Osteoblast (primary cell): ENCODE measurements around the gene THSD7A. TPM values are rescaled to one million over a fixed set of nuclear protein-coding genes. Genes with fewer than 3 reads are reported as not detected.

Source experiments
- DNase-seq: peaks from one replicate; pipeline ENCODE4 v3.0.0; 2011; ENCODE audit warnings: low spot score, mixed read lengths; ENCODE audit not compliant: insufficient read length; ENCODE audit errors: missing footprints
- H2AFZ ChIP-seq: 2 replicates; pipeline ENCODE4 v1.6.0; 2011; ENCODE audit warnings: mild to moderate bottlenecking, low read length
- H3K27ac ChIP-seq: 2 replicates; pipeline ENCODE4 v1.5.1; 2011; ENCODE audit warnings: mild to moderate bottlenecking, low read depth, low read length, moderate library complexity
- H3K27me3 ChIP-seq: 2 replicates; pipeline ENCODE4 v1.6.0; 2012; ENCODE audit warnings: mild to moderate bottlenecking, control low read depth, inconsistent platforms, low read length, moderate library complexity; ENCODE audit not compliant: insufficient read depth
- H3K36me3 ChIP-seq: 2 replicates; pipeline ENCODE4 v1.5.1; 2011; ENCODE audit warnings: mild to moderate bottlenecking, low read length, control low read depth, moderate library complexity; ENCODE audit not compliant: insufficient read depth
- H3K4me1 ChIP-seq: 2 replicates; pipeline ENCODE4 v1.5.1; 2011; ENCODE audit warnings: mild to moderate bottlenecking, low read length, control low read depth, moderate library complexity; ENCODE audit not compliant: insufficient read depth
- H3K4me2 ChIP-seq: 2 replicates; pipeline ENCODE4 v1.6.0; 2011; ENCODE audit warnings: mild to moderate bottlenecking, low read length; ENCODE audit not compliant: insufficient read depth
- H3K4me3 ChIP-seq: fragments of 200-600 bp; sonication (generic); 3 replicates; pipeline ENCODE4 v1.5.1; 2012; ENCODE audit warnings: mild to moderate bottlenecking, low read length, inconsistent platforms; ENCODE audit not compliant: insufficient read depth
- H3K79me2 ChIP-seq: 2 replicates; pipeline ENCODE4 v1.6.0; 2012; ENCODE audit warnings: mild to moderate bottlenecking, low read length, control low read depth, inconsistent platforms; ENCODE audit not compliant: insufficient read depth
- H3K9me3 ChIP-seq: 2 replicates; pipeline ENCODE4 v1.5.1; 2011; ENCODE audit warnings: low read depth, low read length, control low read depth
- H4K20me1 ChIP-seq: 2 replicates; pipeline ENCODE4 v1.6.0; 2012; ENCODE audit warnings: mild to moderate bottlenecking, low read length, control low read depth; ENCODE audit not compliant: insufficient read depth
- total RNA-seq: library from RNA; depleted of rRNA; stranded (reverse); fragments of >200 nt; gene quantifications from 2 replicates; pipeline ENCODE4 v1.2.3, GENCODE V29; 2012
- TF ChIP-seq, protein P1 (sequence below): IDR thresholded peaks from 2 replicates; pipeline ENCODE4 v1.5.1; 2011; ENCODE audit warnings: mild to moderate bottlenecking, low read depth, low read length, moderate library complexity; ENCODE audit errors: extremely low read depth

The THSD7A gene
- total RNA-seq, 1 donor, result under 0.01 TPM

DNA sequence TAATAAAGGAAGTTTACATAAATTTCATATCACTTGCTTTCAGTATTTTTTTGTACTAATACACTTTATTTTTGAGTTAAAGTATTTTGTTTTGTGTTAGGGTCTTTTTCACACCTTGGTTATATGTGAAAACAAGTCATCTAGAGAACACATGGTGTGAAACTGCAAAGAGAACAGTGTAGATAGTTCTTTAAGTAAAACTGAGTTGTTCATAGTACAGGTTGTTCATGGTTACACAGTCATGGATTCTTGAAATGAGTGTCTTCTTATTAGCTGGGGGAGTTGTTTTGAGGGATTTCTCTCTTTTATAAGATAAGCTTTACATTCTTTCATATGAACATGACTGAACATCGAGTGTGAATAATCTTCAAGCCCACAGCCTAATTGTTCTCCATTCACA, 244.2 kb downstream of the THSD7A start:
- no peak for DNase-seq
- Histone ChIP-seq H3K27me3 (no peaks in the 10 kb centered on the region), H3K9me3 (no peaks in the 10 kb centered on the region), H3K4me3 (no peak overlapping the region), H3K79me2 (no peaks in the 10 kb centered on the region), H3K27ac (no peak overlapping the region), H3K4me1 (no peaks in the 10 kb centered on the region), H3K4me2 (no peak overlapping the region), H3K36me3 (no peaks in the 10 kb centered on the region), H2AFZ (no peak overlapping the region), H4K20me1 (no peaks in the 10 kb centered on the region)
- TF ChIP-seq, protein P1, sequence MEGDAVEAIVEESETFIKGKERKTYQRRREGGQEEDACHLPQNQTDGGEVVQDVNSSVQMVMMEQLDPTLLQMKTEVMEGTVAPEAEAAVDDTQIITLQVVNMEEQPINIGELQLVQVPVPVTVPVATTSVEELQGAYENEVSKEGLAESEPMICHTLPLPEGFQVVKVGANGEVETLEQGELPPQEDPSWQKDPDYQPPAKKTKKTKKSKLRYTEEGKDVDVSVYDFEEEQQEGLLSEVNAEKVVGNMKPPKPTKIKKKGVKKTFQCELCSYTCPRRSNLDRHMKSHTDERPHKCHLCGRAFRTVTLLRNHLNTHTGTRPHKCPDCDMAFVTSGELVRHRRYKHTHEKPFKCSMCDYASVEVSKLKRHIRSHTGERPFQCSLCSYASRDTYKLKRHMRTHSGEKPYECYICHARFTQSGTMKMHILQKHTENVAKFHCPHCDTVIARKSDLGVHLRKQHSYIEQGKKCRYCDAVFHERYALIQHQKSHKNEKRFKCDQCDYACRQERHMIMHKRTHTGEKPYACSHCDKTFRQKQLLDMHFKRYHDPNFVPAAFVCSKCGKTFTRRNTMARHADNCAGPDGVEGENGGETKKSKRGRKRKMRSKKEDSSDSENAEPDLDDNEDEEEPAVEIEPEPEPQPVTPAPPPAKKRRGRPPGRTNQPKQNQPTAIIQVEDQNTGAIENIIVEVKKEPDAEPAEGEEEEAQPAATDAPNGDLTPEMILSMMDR, result no peak

DNA sequence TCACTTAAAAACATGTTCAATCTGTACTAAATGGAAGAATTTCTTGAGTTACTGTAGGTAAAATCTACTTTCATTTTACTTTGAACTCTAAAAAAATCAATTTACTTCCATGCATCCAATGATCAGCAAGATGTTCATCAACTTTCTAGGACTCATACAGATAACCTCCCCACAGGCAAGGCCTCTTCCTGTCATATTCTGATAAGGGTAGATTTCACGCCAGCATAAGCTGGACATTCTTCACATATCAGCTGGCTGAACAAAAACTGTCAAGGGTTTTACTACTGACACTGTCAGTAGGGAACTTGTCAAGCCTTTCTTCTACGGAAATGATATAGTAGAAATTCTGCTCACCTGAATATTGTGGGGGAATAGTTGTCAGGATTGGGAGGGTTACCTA, 244.9 kb downstream of the THSD7A start:
- H3K9me3 ChIP-seq, result no peaks in the 10 kb centered on the region
- no peaks in the 10 kb centered on the region for H3K27me3 ChIP-seq
- no peaks in the 10 kb centered on the region for H3K79me2 ChIP-seq
- no peak overlapping the region for H2AFZ ChIP-seq
- no peak overlapping the region for H3K4me3 ChIP-seq
- no peaks in the 10 kb centered on the region for H3K4me1 ChIP-seq
- no peaks in the 10 kb centered on the region for H4K20me1 ChIP-seq
- no peaks in the 10 kb centered on the region for H3K36me3 ChIP-seq
- TF ChIP-seq, protein P1, result no peak
- no peak overlapping the region for H3K27ac ChIP-seq
- H3K4me2 ChIP-seq, result no peak overlapping the region
- no peak for DNase-seq

DNA sequence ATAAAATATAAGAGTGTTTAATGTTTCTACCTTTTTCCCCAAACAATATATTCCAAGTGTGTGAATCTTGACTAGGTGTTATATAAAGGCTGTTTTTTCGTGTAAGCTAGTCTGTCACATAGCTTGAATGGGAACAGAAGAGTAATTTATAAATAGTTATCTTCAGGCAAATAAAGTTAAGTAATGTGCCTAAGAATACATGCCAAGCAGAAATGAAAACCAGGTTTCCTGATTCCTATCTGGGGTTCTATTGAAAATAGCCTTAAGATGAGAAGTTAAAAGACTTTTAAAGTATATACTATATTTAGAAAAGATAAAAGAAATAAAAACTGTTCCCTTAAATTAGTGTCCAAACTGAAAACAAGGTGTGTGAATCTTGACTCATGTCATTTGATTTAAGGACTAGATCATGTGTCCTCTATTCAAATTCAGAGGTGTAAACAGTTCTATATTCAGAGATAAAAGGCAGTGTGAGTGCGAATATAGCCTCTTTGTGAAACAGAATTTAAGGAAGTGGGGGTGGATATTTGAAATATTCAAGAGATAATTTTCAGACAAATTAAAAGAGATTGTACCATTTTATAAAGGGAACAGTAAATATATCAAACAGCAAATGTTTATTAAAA, 247.5 kb downstream of the THSD7A start:
- Histone ChIP-seq H4K20me1 (no peaks in the 10 kb centered on the region), H3K4me3 (no peak overlapping the region), H2AFZ (no peak overlapping the region), H3K27ac (no peak overlapping the region), H3K27me3 (no peaks in the 10 kb centered on the region), H3K4me2 (no peak overlapping the region), H3K36me3 (no peaks in the 10 kb centered on the region), H3K4me1 (no peaks in the 10 kb centered on the region), H3K79me2 (no peaks in the 10 kb centered on the region), H3K9me3 (no peaks in the 10 kb centered on the region)
- DNase-seq, result no peak
- TF ChIP-seq, protein P1, result no peak

DNA sequence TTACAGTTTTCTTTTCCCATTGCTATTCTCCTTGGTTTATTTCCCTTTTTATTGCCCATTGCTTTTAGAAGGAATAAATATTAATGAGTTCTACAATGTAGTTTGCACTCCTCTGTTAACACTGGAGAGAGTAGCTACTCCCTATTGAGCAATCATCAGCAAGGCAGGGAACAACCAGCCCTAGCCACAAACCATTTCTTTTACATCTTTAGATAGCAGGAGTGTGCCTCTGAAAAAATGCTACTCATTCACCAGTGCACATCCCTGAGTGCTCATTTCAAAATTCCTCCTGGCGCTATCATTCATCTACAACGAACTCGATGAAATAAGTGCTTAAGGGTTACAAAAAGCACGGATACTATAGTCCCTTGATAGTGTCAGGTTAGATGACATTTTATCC, 252.9 kb downstream of the THSD7A start:
- no peak for DNase-seq
- Histone ChIP-seq H3K27ac (no peak overlapping the region), H3K4me2 (no peak overlapping the region), H3K27me3 (no peaks in the 10 kb centered on the region), H3K9me3 (no peaks in the 10 kb centered on the region), H2AFZ (no peak overlapping the region), H3K4me3 (no peak overlapping the region), H3K36me3 (no peaks in the 10 kb centered on the region), H3K79me2 (no peaks in the 10 kb centered on the region), H4K20me1 (no peaks in the 10 kb centered on the region), H3K4me1 (no peaks in the 10 kb centered on the region)
- TF ChIP-seq, protein P1, result no peak
